Measurements from ENCODE around the gene CCNY.

Gene CCNY

GRCh38 chr10:35447693-35448407, 111.5 kb downstream of the CCNY start:
- DNase-seq (ENCODE audit: low read depth in 2 of 2), result peak; percentile 77 to 90
- no peak for TF ChIP-seq CTCF (IDR thresholded peaks at IDR 0.05; ENCODE audit: low read depth, low read length)
- H3K4me3 ChIP-seq (replicated peaks in 1 of 2; ENCODE audit: low read depth in 2 of 2, low read length in 2 of 2), result no peak overlapping the region

- no peak overlapping the region for H3K4me3 ChIP-seq (replicated peaks in 1 of 2; ENCODE audit: low read depth in 2 of 2, low read length in 2 of 2)
- DNase-seq (ENCODE audit: low read depth in 2 of 2), result peak; percentile 46 to 80
- no peak for TF ChIP-seq CTCF (IDR thresholded peaks at IDR 0.05; ENCODE audit: low read depth, low read length)
Measured at GRCh38 chr10:35448687-35449662, 112.7 kb downstream of the CCNY start.

- DNase-seq (ENCODE audit: low read depth in 2 of 2), result no peak
- H3K4me3 ChIP-seq (replicated peaks in 1 of 2; ENCODE audit: low read depth in 2 of 2, low read length in 2 of 2), result no peak overlapping the region
- TF ChIP-seq CTCF (IDR thresholded peaks at IDR 0.05; ENCODE audit: low read depth, low read length), result no peak
Measured at GRCh38 chr10:35449944-35450343, 113.6 kb downstream of the CCNY start.

GRCh38 chr10:35451151-35452016, 115.1 kb downstream of the CCNY start:
- TF ChIP-seq CTCF (IDR thresholded peaks at IDR 0.05; ENCODE audit: low read depth, low read length), result no peak
- H3K4me3 ChIP-seq (replicated peaks in 1 of 2; ENCODE audit: low read depth in 2 of 2, low read length in 2 of 2), result no peak overlapping the region
- DNase-seq (ENCODE audit: low read depth in 2 of 2), result peak; percentile 27 to 64

- no peak for DNase-seq (ENCODE audit: low read depth in 2 of 2)
- TF ChIP-seq CTCF (IDR thresholded peaks at IDR 0.05; ENCODE audit: low read depth, low read length), result no peak
- no peak overlapping the region for H3K4me3 ChIP-seq (replicated peaks in 1 of 2; ENCODE audit: low read depth in 2 of 2, low read length in 2 of 2)
Measured at GRCh38 chr10:35452171-35452570, 115.9 kb downstream of the CCNY start.

- H3K4me3 ChIP-seq (replicated peaks in 1 of 2; ENCODE audit: low read depth in 2 of 2, low read length in 2 of 2), result no peak overlapping the region
- TF ChIP-seq CTCF (IDR thresholded peaks at IDR 0.05; ENCODE audit: low read depth, low read length), result no peak
- DNase-seq (ENCODE audit: low read depth in 2 of 2), result no peak
Measured at GRCh38 chr10:35452847-35453246, 116.5 kb downstream of the CCNY start.
